Vagina (tissue), 2 donors: ENCODE data around the gene SDK2. TPM values are rescaled to one million over a fixed set of nuclear protein-coding genes. Genes with fewer than 3 reads are reported as not detected.

ENCODE experiments used
- DNase-seq, 2 donors: peaks; one replicate each; pipeline ENCODE4 v3.0.0-alpha.2; 2017; ENCODE audit errors: extremely low spot score in 2 of 2
- H3K27ac ChIP-seq: fragments of 200-600 bp; sonication (generic); one replicate; pipeline ENCODE4 v1.5.1; 2019
- H3K27me3 ChIP-seq: fragments of 200-600 bp; sonication (generic); one replicate; pipeline ENCODE4 v1.5.1; 2019
- H3K36me3 ChIP-seq, 2 donors: fragments of 200-600 bp; sonication (generic); one replicate each; pipeline ENCODE4 v1.5.1; 2017 to 2019
- H3K4me1 ChIP-seq: fragments of 200-600 bp; sonication (generic); one replicate; pipeline ENCODE4 v1.5.1; 2019
- H3K4me3 ChIP-seq, 2 donors: fragments of 200-600 bp; sonication (generic); 1 replicate in 1 of 2; 2 replicates in 1 of 2; pipeline ENCODE4 v1.5.1; 2016 to 2019
- H3K9me3 ChIP-seq: fragments of 200-600 bp; sonication (generic); one replicate; pipeline ENCODE4 v1.5.1; 2019
- CTCF ChIP-seq, 3 experiments: fragments of 450-650 bp in 2 of 3; fragments of 200-600 bp in 1 of 3; sonication (generic) in 1 of 3; IDR thresholded peaks; one replicate each; pipeline ENCODE4 v1.5.1; 2017 to 2019; ENCODE audit warnings: antibody characterized with exemption in 3 of 3, mild to moderate bottlenecking in 2 of 3, moderate library complexity in 2 of 3
- POLR2A ChIP-seq, 2 donors: fragments of 450-650 bp; IDR thresholded peaks; one replicate each; pipeline ENCODE4 v1.6.1; 2017; ENCODE audit warnings: antibody characterized with exemption in 2 of 2, mild to moderate bottlenecking in 2 of 2, moderate library complexity in 2 of 2
- POLR2AphosphoS5 ChIP-seq, 2 donors: sonication (generic); formaldehyde crosslinking; IDR thresholded peaks; one replicate each; pipeline ENCODE4 v1.9.0; 2017; ENCODE audit warnings: antibody characterized with exemption in 2 of 2, mild to moderate bottlenecking in 2 of 2, low read depth in 1 of 2; ENCODE audit not compliant: insufficient read depth in 1 of 2
- intact Hi-C: fragments of 100-400 bp; cut with DNase I; formaldehyde crosslinking; loops from one replicate; pipeline ENCODE4 v1.15.1; 2023
- total RNA-seq: library from RNA; depleted of rRNA; stranded (reverse); fragments of >200 nt; gene quantifications from one replicate; pipeline ENCODE4 v1.2.3, GENCODE V29; 2016

The SDK2 gene
- total RNA-seq, 1 donor from 2014 or later = 1.7 TPM

- Histone ChIP-seq H3K4me1 (peaks cover 100% of the 10 kb centered on the region), H3K27me3 (no peaks in the 10 kb centered on the region), H3K27ac (peak overlapping the region; percentile 93), H3K9me3 (no peaks in the 10 kb centered on the region), H3K4me3 (no peak overlapping the region), H3K36me3 (peaks cover 0 to 8% of the 10 kb centered on the region in 2 donors)
- intact Hi-C loops = no loop called here
- TF ChIP-seq POLR2AphosphoS5 (IDR thresholded peaks at IDR 0.05; ENCODE audit: insufficient read depth in 1 of 2, low read depth in 1 of 2) = no peak
- TF ChIP-seq POLR2A (IDR thresholded peaks at IDR 0.05) = no peak
- no peak for TF ChIP-seq CTCF (IDR thresholded peaks at IDR 0.05)
- no peak for DNase-seq
Observed at GRCh38 chr17:73290399-73291259, 353.6 kb downstream of the SDK2 start.

- peaks cover 100% of the 10 kb centered on the region for H3K4me1 ChIP-seq
- peak overlapping the region; percentile 93 for H3K27ac ChIP-seq
- H3K27me3 ChIP-seq = no peaks in the 10 kb centered on the region
- DNase-seq = no peak
- no peaks in the 10 kb centered on the region for H3K9me3 ChIP-seq
- intact Hi-C loops = loop anchor here (5.0 kb wide), 1 partner anchor 942 kb away; no protein-coding TSS in a partner anchor
- TF ChIP-seq CTCF (IDR thresholded peaks at IDR 0.05) (no peak), POLR2A (IDR thresholded peaks at IDR 0.05) (no peak), POLR2AphosphoS5 (IDR thresholded peaks at IDR 0.05; ENCODE audit: insufficient read depth in 1 of 2, low read depth in 1 of 2) (no peak)
- H3K4me3 ChIP-seq = no peak overlapping the region
- peaks cover 0 to 18% of the 10 kb centered on the region in 2 donors for H3K36me3 ChIP-seq
Observed at GRCh38 chr17:73289549-73290254, 354.5 kb downstream of the SDK2 start.

GRCh38 chr17:73288534-73289302 is 355.5 kb downstream of the SDK2 start:
- Histone ChIP-seq H3K36me3 (peaks cover 0 to 26% of the 10 kb centered on the region in 2 donors), H3K4me1 (peaks cover 100% of the 10 kb centered on the region), H3K27me3 (no peaks in the 10 kb centered on the region), H3K27ac (peak overlapping the region; percentile 93), H3K4me3 (no peak overlapping the region), H3K9me3 (no peaks in the 10 kb centered on the region)
- no peak for DNase-seq
- intact Hi-C loops = loop anchor here (5.0 kb wide), 1 partner anchor 941 kb away; no protein-coding TSS in a partner anchor
- TF ChIP-seq POLR2A (IDR thresholded peaks at IDR 0.05) (no peak), POLR2AphosphoS5 (IDR thresholded peaks at IDR 0.05; ENCODE audit: insufficient read depth in 1 of 2, low read depth in 1 of 2) (peak in 1 of 2 donors; percentile 52), CTCF (IDR thresholded peaks at IDR 0.05) (no peak)

- peak overlapping the region; percentile 93 for H3K27ac ChIP-seq
- peaks cover 0 to 22% of the 10 kb centered on the region in 2 donors for H3K36me3 ChIP-seq
- H3K27me3 ChIP-seq = no peaks in the 10 kb centered on the region
- TF ChIP-seq POLR2AphosphoS5 (IDR thresholded peaks at IDR 0.05; ENCODE audit: insufficient read depth in 1 of 2, low read depth in 1 of 2) (peak; percentile 38 to 47), POLR2A (IDR thresholded peaks at IDR 0.05) (no peak), CTCF (IDR thresholded peaks at IDR 0.05) (no peak)
- peaks cover 100% of the 10 kb centered on the region for H3K4me1 ChIP-seq
- no peaks in the 10 kb centered on the region for H3K9me3 ChIP-seq
- intact Hi-C loops = loop anchor here (5.0 kb wide), 1 partner anchor 940 kb away; no protein-coding TSS in a partner anchor
- peak overlapping the region in 1 of 2 donors; percentile 3 for H3K4me3 ChIP-seq
- no peak for DNase-seq
Observed at GRCh38 chr17:73286863-73287296, 357.4 kb downstream of the SDK2 start.
